HG02642 (cell line): ENCODE data around the gene SORBS1.

ENCODE experiments used
- ATAC-seq: cut with Tn5 transposase; IDR thresholded peaks from one replicate; pipeline ENCODE4 v1.9.1; 2021; ENCODE audit warnings: mild to moderate bottlenecking; ENCODE audit not compliant: unreplicated experiment, poor library complexity

SORBS1 gene

GRCh38 chr10:95561177-95561863, at the start of gene SORBS1:
Gene SORBS1, minus strand, starts transcription at chr10:95561371. Its CDS starts 120,236 bp downstream, at chr10:95441135.
- peak; percentile 99 for ATAC-seq

- no peak for ATAC-seq
Observed at GRCh38 chr10:95610727-95611126, 49.6 kb upstream of the SORBS1 start.

GRCh38 chr10:95606922-95607321, 45.8 kb upstream of the SORBS1 start:
- ATAC-seq, result no peak

GRCh38 chr10:95605163-95605562, 44.0 kb upstream of the SORBS1 start:
- no peak for ATAC-seq

- ATAC-seq, result no peak
Observed at GRCh38 chr10:95604630-95605029, 43.5 kb upstream of the SORBS1 start.

- ATAC-seq, result no peak
Observed at GRCh38 chr10:95602382-95602781, 41.2 kb upstream of the SORBS1 start.

GRCh38 chr10:95601116-95601719, 40.0 kb upstream of the SORBS1 start:
- ATAC-seq, result peak; percentile 57

- ATAC-seq, result no peak
Observed at GRCh38 chr10:95600158-95600557, 39.0 kb upstream of the SORBS1 start.

GRCh38 chr10:95597788-95598187, 36.6 kb upstream of the SORBS1 start:
- no peak for ATAC-seq

- no peak for ATAC-seq
Observed at GRCh38 chr10:95588025-95588424, 26.9 kb upstream of the SORBS1 start.

GRCh38 chr10:95579835-95580535, 18.8 kb upstream of the SORBS1 start:
- ATAC-seq, result no peak

- no peak for ATAC-seq
Observed at GRCh38 chr10:95579292-95579691, 18.1 kb upstream of the SORBS1 start.

GRCh38 chr10:95578619-95579018, 17.4 kb upstream of the SORBS1 start:
- no peak for ATAC-seq

- ATAC-seq, result no peak
Observed at GRCh38 chr10:95574649-95575365, 13.6 kb upstream of the SORBS1 start.

- no peak for ATAC-seq
Observed at GRCh38 chr10:95573964-95574604, 12.9 kb upstream of the SORBS1 start.

- no peak for ATAC-seq
Observed at GRCh38 chr10:95573527-95573926, 12.4 kb upstream of the SORBS1 start.

GRCh38 chr10:95572131-95572820, 11.1 kb upstream of the SORBS1 start:
- no peak for ATAC-seq

GRCh38 chr10:95571390-95571789, 10.2 kb upstream of the SORBS1 start:
- ATAC-seq, result no peak

GRCh38 chr10:95569368-95569767, 8.2 kb upstream of the SORBS1 start:
- no peak for ATAC-seq
